HepG2 (cell line): ENCODE measurements around the gene TMEM130. TPM values are rescaled to one million over a fixed set of nuclear protein-coding genes. Genes with fewer than 3 reads are reported as not detected.

ENCODE experiments used
- ATAC-seq: fragments of 200-7000 bp; cut with Tn5 transposase; 3 replicates; pipeline ENCODE4 v1.9.1; 2020; ENCODE audit warnings: mild to moderate bottlenecking, moderate library complexity
- BruUV-seq: library from RNA; stranded (reverse); fragments of 400-500 nt; replicated peaks from 2 replicates; lab custom pipeline; 2021; lab: Mats Ljungman, UMichigan
- CTCF ChIA-PET: fragments of 300-600 bp; formaldehyde crosslinking; extraction: SDS; loops from one replicate; lab custom pipeline; 2021; ENCODE audit warnings: low total read pairs, inconsistent platforms, low intra/inter-chr PET ratio; lab: Yijun Ruan, JAX
- POLR2A ChIA-PET: fragments of 350-600 bp; sonication (Branson Sonifier 250); formaldehyde crosslinking; loops from one replicate; lab custom pipeline; 2020; ENCODE audit warnings: antibody characterized with exemption, inconsistent platforms; lab: Yijun Ruan, JAX
- DNase-seq: peaks from one replicate; pipeline ENCODE4 v3.0.0-alpha.2; 2015; ENCODE audit warnings: low spot score
- FAIRE-seq: peaks from 3 replicates; lab custom pipeline; 2011; peaks lifted over from hg19 to GRCh38; lab: Jason Lieb, UNC
- H2AFZ ChIP-seq: one replicate; pipeline ENCODE4 v1.6.1; 2011; ENCODE audit warnings: low read length, inconsistent platforms
- H3K27ac ChIP-seq: fragments of 300-600 bp; 3 replicates; pipeline ENCODE4 v1.8.0; 2011; ENCODE audit warnings: mixed run types, mild to moderate bottlenecking, mixed read lengths, low read length, inconsistent platforms; ENCODE audit not compliant: insufficient read depth; ENCODE audit errors: extremely low read length
- H3K27me3 ChIP-seq, 2 experiments: fragments of 200-600 bp in 1 of 2; 2 replicates in 1 of 2; 3 replicates in 1 of 2; pipeline versions ENCODE4 v1.6.0 to v1.8.0; 2011; ENCODE audit warnings: low read length in 2 of 2, mild to moderate bottlenecking in 2 of 2, moderate library complexity in 2 of 2, inconsistent platforms in 1 of 2; ENCODE audit not compliant: insufficient read depth in 2 of 2, control insufficient read depth in 1 of 2
- H3K36me3 ChIP-seq, 2 experiments: fragments of 200-600 bp in 1 of 2; replicated peaks in 1 of 2; 2 replicates in 1 of 2; 3 replicates in 1 of 2; pipeline versions ENCODE4 v1.5.1 to v1.8.0; 2011; ENCODE audit warnings: low read length in 2 of 2, inconsistent platforms in 1 of 2; ENCODE audit not compliant: insufficient read depth in 2 of 2, control insufficient read depth in 1 of 2
- H3K4me1 ChIP-seq: 2 replicates; pipeline ENCODE4 v1.5.1; 2012; ENCODE audit warnings: low read length, inconsistent platforms; ENCODE audit not compliant: insufficient read depth
- H3K4me2 ChIP-seq: 2 replicates; pipeline ENCODE4 v1.6.0; 2011; ENCODE audit warnings: low read depth, low read length, inconsistent platforms
- H3K4me3 ChIP-seq, 3 experiments: fragments of 200-600 bp in 1 of 3; sonication (generic), shearing (Covaris generic) in 1 of 3; replicated peaks in 1 of 3; 2 replicates each; pipeline ENCODE4 v1.5.1; 2011 to 2016; ENCODE audit warnings: low read length in 3 of 3, inconsistent platforms in 2 of 3, low read depth in 2 of 3, mild to moderate bottlenecking in 2 of 3, control low read depth in 1 of 3, mixed read lengths in 1 of 3; ENCODE audit not compliant: insufficient read depth in 1 of 3
- H3K79me2 ChIP-seq: one replicate; pipeline ENCODE4 v1.6.1; 2011; ENCODE audit warnings: low read length, inconsistent platforms; ENCODE audit not compliant: insufficient read depth
- H3K9ac ChIP-seq: 2 replicates; pipeline ENCODE4 v1.6.0; 2011; ENCODE audit warnings: mild to moderate bottlenecking, low read depth, low read length, inconsistent platforms; ENCODE audit not compliant: insufficient read depth
- H3K9me3 ChIP-seq: 2 replicates; pipeline ENCODE4 v1.5.1; 2012; ENCODE audit warnings: mild to moderate bottlenecking, low read length
- H4K20me1 ChIP-seq: 2 replicates; pipeline ENCODE4 v1.6.0; 2011; ENCODE audit warnings: inconsistent platforms, mild to moderate bottlenecking, low read length, moderate library complexity; ENCODE audit not compliant: insufficient read depth
- ZFP90 ChIP-seq: sonication (generic); formaldehyde crosslinking; IDR thresholded peaks from 2 replicates; pipeline ENCODE4 v1.8.0; 2022; ENCODE audit warnings: missing genetic modification reagents, mild to moderate bottlenecking, inconsistent platforms, borderline replicate concordance
- WGBS: methylation state at CpG from one replicate; pipeline ENCODE4 v1.1.6; 2017; ENCODE audit warnings: low lambda C conversion rate; 5-methylcytosine and 5-hydroxymethylcytosine counted together
- in situ Hi-C: cut with HindIII; loops from 2 replicates; pipeline ENCODE4 v1.10.0; 2017; ENCODE audit warnings: low pct_unique_long_range_greater_than_20kb; ENCODE audit not compliant: extremely low pct_ligation_motif_present
- intact Hi-C: fragments of 100-400 bp; cut with micrococcal nuclease; formaldehyde crosslinking; loops from one replicate; pipeline ENCODE4 v1.10.0; 2022; ENCODE audit not compliant: unreplicated experiment
- polyA plus RNA-seq, 8 experiments: library from polyadenylated mRNA; depleted of rRNA in 3 of 8; stranded (reverse) in 7 of 8; unstranded in 1 of 8; fragments of >200 nt; fragmentation: Illumina TruSeq in 4 of 8; extraction: Trizol in 4 of 8; gene quantifications; 2 replicates each; pipeline versions ENCODE4 v1.2.1 to v1.2.3, GENCODE V29; 2011 to 2016; ENCODE audit warnings: low read depth in 4 of 8, missing spikeins in 1 of 8, mixed read lengths in 1 of 8; ENCODE audit not compliant: insufficient read depth in 1 of 8
- total RNA-seq, 5 experiments: library from RNA; depleted of rRNA; stranded (reverse); fragments of >200 nt; fragmentation: Illumina TruSeq; extraction: Trizol; gene quantifications; 2 replicates each; pipeline ENCODE4 v1.2.3, GENCODE V29; 2016; ENCODE audit warnings: low read depth in 1 of 5
- TF ChIP-seq, protein P1 (sequence below): sonication (generic); formaldehyde crosslinking; IDR thresholded peaks from 2 replicates; pipeline ENCODE4 v1.4.0; 2020; ENCODE audit warnings: missing genetic modification reagents
- TF ChIP-seq, protein P2 (sequence below), 2 experiments: fragments of 450-650 bp in 1 of 2; sonication (generic) in 1 of 2; formaldehyde crosslinking in 1 of 2; IDR thresholded peaks; 2 replicates each; pipeline versions ENCODE4 v1.6.1 to v1.8.0; 2016 to 2022; ENCODE audit warnings: antibody characterized with exemption in 1 of 2, mild to moderate bottlenecking in 1 of 2, missing genetic modification reagents in 1 of 2

TMEM130 gene
- total and polyA plus RNA-seq, 2 of the 13 experiments (the other 11 are each of a cell fraction or from before 2014, with no cell fraction given): not detected

DNA sequence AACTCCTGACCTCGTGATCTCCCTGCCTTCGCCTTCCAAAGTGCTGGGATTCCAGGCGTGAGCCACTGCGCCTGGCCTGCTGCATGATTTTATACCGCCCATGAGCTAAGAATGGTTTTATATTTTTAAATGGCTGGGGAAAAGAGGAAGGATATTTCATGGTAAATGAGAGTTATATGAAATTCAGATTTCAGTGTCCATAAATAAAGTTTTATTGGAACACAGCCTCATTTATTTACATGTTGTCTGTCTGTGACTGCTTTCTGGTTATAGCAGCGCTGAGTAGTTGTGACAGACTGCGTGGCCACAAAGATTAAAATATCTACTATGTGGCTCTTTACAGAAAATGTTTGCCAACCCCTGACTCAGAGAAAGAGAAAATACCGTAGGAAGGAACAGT, 10.7 kb upstream of the TMEM130 start:
- peaks cover 34% of the 10 kb centered on the region for H3K4me1 ChIP-seq
- H3K36me3 ChIP-seq: peaks cover 14 to 38% of the 10 kb centered on the region in 2 experiments
- peaks cover 4% of the 10 kb centered on the region; the same call in 1 of the 2 replicates for H4K20me1 ChIP-seq
- 96% methylated on average over 8 of the region's 8 CpGs for WGBS
- in situ Hi-C loops (no loop called here), intact Hi-C loops (no loop called here)
- TF ChIP-seq, protein P1, sequence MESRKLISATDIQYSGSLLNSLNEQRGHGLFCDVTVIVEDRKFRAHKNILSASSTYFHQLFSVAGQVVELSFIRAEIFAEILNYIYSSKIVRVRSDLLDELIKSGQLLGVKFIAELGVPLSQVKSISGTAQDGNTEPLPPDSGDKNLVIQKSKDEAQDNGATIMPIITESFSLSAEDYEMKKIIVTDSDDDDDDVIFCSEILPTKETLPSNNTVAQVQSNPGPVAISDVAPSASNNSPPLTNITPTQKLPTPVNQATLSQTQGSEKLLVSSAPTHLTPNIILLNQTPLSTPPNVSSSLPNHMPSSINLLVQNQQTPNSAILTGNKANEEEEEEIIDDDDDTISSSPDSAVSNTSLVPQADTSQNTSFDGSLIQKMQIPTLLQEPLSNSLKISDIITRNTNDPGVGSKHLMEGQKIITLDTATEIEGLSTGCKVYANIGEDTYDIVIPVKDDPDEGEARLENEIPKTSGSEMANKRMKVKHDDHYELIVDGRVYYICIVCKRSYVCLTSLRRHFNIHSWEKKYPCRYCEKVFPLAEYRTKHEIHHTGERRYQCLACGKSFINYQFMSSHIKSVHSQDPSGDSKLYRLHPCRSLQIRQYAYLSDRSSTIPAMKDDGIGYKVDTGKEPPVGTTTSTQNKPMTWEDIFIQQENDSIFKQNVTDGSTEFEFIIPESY (CRISPR knock-in tag): 0 out of 2 replicates have a peak, but pooled peaks have one; percentile 27
- TF ChIP-seq ZFP90 (CRISPR knock-in tag): no peak
- TF ChIP-seq, protein P2, sequence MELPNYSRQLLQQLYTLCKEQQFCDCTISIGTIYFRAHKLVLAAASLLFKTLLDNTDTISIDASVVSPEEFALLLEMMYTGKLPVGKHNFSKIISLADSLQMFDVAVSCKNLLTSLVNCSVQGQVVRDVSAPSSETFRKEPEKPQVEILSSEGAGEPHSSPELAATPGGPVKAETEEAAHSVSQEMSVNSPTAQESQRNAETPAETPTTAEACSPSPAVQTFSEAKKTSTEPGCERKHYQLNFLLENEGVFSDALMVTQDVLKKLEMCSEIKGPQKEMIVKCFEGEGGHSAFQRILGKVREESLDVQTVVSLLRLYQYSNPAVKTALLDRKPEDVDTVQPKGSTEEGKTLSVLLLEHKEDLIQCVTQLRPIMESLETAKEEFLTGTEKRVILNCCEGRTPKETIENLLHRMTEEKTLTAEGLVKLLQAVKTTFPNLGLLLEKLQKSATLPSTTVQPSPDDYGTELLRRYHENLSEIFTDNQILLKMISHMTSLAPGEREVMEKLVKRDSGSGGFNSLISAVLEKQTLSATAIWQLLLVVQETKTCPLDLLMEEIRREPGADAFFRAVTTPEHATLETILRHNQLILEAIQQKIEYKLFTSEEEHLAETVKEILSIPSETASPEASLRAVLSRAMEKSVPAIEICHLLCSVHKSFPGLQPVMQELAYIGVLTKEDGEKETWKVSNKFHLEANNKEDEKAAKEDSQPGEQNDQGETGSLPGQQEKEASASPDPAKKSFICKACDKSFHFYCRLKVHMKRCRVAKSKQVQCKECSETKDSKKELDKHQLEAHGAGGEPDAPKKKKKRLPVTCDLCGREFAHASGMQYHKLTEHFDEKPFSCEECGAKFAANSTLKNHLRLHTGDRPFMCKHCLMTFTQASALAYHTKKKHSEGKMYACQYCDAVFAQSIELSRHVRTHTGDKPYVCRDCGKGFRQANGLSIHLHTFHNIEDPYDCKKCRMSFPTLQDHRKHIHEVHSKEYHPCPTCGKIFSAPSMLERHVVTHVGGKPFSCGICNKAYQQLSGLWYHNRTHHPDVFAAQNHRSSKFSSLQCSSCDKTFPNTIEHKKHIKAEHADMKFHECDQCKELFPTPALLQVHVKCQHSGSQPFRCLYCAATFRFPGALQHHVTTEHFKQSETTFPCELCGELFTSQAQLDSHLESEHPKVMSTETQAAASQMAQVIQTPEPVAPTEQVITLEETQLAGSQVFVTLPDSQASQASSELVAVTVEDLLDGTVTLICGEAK (IDR thresholded peaks at IDR 0.05): no peak
- TF ChIP-seq, protein P2 (CRISPR knock-in tag; IDR thresholded peaks at IDR 0.05): peak; percentile 51; the same call in 1 of the 2 replicates
- ChIA-PET CTCF (no interaction called here), POLR2A (no interaction called here)
- H3K4me3 ChIP-seq: no peak overlapping the region
- no peak overlapping the region for H3K27ac ChIP-seq
- no peak overlapping the region for H3K9ac ChIP-seq
- no TSS peak for BruUV-seq
- DNase-seq (no peak), FAIRE-seq (no peak), ATAC-seq (no peak)
- H2AFZ ChIP-seq: no peak overlapping the region
- peak overlapping the region; percentile 93 for H3K4me2 ChIP-seq
- H3K9me3 ChIP-seq: no peaks in the 10 kb centered on the region
- H3K79me2 ChIP-seq: peaks cover 25% of the 10 kb centered on the region
- peaks cover 1 to 9% of the 10 kb centered on the region in 2 experiments; a peak in 2 of 5 replicates for H3K27me3 ChIP-seq
